GM18517 (cell line): Measurements from ENCODE around the gene RNU5D-1.
"Not testable (repeated sequence)": the region's sequence is repeated elsewhere in the genome, so short reads cannot be mapped to it uniquely, and the experiment has no call there.

Source experiments
- ATAC-seq: cut with Tn5 transposase; IDR thresholded peaks from one replicate; pipeline ENCODE4 v1.9.1; 2021; ENCODE audit warnings: mild to moderate bottlenecking, moderate library complexity; ENCODE audit not compliant: unreplicated experiment

Gene RNU5D-1

DNA sequence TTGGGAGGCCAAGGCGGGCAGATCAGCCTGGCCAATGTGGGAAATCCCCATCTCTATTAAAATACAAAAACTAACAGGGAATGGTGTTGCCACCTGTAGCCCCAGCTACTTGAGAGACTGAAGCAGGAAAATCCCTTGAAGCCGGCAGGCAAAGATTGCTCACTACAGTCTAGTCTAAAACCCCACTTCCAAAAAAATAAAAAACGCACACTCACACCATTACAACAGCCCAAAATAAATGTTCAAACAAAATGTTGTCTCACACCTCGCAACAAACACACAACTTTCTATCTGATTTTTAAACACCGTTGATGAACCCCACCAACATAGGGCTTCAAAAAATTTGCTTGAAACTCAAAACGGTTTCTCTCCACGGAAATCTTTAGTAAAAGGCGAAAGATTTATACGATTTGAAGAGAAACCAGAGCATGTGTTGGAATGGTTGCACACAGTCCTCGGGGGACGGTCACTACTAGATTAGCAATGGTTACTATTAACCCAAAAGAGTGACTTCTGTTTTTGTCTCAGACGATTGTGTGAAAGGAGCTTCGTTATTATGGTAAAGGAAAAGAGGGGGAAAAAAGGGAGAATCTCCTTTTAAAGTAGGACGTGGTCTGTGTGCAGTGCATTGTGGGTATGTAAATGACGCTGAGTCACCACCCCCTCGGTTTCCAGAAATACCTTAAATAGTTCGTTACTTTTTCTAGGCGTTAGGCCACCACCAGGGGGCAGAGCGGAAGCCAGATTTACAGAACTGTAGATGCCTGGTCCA lies at the start of gene RNU5D-1:
Gene RNU5D-1, minus strand, starts transcription at position 430 of the 772 bp plus-strand sequence.
- ATAC-seq, result peak; percentile 74

- ATAC-seq, result no peak
Measured at GRCh38 chr1:44780583-44781121, 49.7 kb upstream of the RNU5D-1 start.

GRCh38 chr1:44778705-44779576 lies 48.0 kb upstream of the RNU5D-1 start:
- ATAC-seq, result no peak

GRCh38 chr1:44777969-44778635 lies 47.1 kb upstream of the RNU5D-1 start:
- ATAC-seq, result no peak

DNA sequence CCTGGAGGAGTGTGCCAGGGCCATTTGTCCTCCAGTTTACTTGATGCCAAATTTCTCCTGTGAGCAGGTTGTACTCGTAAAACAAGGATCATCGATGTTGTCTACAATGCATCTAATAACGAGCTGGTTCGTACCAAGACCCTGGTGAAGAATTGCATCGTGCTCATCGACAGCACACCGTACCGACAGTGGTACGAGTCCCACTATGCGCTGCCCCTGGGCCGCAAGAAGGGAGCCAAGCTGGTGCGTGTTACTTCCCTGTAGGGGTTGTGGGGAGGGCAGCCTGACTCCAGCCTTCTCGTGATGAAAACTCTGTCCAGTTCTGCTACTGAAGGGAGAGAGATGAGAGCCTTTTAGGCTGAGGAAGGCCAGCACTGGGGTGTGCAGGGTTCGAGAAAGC lies 46.6 kb upstream of the RNU5D-1 start:
- no peak for ATAC-seq

GRCh38 chr1:44776730-44777068 lies 45.7 kb upstream of the RNU5D-1 start:
- ATAC-seq, result no peak

DNA sequence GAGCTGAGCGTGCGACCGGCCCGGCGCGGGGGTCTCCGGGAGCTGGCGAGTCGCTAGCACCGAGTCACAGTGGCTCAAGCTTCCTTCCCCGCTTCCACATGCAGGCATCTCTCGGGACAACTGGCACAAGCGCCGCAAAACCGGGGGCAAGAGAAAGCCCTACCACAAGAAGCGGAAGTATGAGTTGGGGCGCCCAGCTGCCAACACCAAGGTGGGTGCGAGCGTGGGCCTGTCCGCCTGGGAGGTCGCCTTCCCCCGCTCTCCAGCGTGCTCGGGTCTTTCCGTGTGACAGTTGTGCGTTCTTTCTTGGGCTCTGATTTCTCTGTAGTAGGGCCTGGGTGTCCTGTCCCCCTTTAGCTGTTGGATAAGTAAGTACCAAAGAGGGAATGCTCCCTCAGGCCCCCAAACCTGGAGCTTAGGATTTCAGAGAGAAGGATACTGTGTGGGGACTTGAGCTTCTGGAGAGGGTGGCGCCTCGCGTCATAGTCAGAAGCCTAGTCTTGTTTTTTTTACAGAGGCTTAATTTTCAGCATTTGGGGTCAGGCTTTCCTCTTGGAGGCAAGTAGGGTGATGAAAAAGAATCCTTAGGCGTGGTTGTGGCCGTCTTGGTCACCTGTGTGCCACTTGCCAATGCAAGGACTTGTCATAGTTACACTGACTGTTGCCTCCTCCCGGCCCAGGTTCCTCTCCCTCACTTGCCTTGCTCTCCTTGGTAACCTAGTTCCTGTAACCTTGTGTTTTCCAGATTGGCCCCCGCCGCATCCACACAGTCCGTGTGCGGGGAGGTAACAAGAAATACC lies 45.2 kb upstream of the RNU5D-1 start:
- peak; percentile 10 for ATAC-seq

DNA sequence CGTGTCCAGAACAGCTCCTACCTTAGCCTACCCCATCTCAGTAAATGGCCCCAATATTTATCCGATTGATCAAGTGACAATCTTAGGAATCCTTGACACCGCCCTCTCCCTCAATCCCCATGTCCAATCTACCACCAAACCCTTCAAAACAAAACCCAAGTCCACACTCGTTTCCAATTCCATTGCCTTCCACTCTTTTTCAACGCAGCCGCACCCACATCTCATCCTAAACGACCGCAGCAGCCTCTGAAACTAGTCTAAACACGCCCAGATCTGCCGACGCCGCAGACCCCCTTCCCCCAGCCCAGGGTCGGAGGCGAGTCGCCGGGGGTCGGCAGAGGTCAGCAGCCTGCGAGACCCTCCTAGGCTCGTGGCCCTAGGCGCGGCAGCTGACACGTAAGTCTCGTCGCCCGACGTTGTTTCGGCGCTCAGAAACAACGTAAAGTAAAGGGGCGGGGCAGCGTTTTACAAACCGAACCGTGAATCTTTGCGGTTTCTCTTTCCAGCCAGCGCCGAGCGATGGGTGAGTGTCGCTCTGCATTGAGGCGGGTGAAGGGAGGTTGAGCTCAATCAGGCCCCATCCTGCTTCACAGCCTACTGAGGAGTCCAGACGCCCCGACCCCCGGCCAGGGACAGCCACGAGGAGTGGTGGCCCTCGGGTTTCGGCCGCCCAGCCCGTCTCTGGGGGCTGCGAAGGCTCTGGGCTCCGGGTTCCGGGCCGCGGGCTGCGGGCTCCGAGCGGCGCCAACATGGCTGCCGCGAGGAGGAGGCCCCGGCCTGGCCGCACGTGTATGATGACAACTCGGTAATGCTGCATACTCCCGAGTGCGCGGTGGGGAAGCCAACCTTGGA lies 44.3 kb upstream of the RNU5D-1 start, which contains the start of gene RPS8:
Gene RPS8, plus strand, starts transcription at position 463 of the 852 bp plus-strand sequence. Its CDS starts 57 bp downstream, at position 520.
- peak; percentile 83 for ATAC-seq

DNA sequence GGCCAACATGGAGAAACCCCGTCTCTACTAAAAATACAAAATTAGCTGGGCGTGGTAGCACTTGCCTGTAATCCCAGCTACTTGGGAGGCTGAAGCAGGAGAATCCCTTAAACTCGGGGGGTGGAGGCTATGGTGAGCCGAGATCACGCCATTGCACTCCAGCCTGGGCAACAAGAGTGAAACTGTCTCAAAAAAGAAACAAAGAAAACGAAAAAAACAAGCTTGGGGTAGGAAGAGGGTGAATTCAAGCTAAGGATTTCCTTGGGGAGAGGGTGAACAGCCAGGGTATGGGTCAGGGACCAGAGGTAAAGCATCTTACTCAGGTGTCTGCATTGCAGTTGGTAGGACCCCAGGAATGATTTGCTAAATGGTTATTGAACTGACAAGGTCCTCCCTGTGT lies 35.5 kb upstream of the RNU5D-1 start:
- not testable (repeated sequence) for ATAC-seq

DNA sequence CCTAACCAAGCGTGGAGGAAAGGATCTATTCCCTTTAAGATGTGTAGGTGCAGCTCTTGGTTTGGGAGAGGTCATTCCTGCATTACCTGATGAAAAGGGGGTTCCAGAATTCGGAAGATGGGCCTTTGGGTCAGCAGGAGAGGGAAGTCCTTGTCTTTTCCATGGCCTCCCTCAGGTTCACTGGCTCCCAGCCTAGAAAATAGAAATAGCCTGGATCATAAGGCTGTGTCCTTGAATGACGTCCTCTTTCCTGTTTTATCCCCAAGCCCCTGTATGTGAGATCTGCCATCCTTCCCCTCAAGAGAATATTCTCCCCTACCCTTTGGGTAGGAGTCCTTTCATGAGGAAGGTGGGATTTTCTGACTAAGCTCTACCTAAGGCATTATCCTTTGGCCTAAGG lies 29.9 kb upstream of the RNU5D-1 start:
- ATAC-seq, result no peak

GRCh38 chr1:44759077-44759476 lies 28.1 kb upstream of the RNU5D-1 start:
- ATAC-seq, result no peak

GRCh38 chr1:44757420-44757819 lies 26.4 kb upstream of the RNU5D-1 start:
- no peak for ATAC-seq

DNA sequence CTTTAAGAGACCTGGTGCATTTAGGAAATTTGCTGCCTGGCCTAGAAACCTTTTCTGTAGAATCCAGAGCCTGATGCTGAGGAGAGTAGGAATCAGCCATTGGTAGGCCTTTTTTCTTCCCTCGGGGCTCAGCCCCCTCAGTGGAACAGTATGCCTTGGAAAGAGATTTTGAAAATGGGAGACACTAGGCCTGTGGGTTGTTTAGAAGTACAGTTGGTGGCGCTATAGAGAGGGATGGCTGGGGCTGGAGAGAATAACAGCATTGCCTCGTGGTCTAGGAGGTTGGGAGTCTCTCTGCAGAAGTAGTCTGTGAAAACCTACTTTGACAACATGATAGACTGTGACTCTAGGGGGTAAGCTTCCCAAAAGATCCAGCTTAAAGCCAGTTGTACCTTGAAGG lies 16.9 kb upstream of the RNU5D-1 start:
- ATAC-seq, result no peak

GRCh38 chr1:44743211-44743610 lies 12.2 kb upstream of the RNU5D-1 start:
- no peak for ATAC-seq

GRCh38 chr1:44740179-44740617 lies 9.2 kb upstream of the RNU5D-1 start:
- ATAC-seq, result no peak

GRCh38 chr1:44739307-44740178 lies 8.6 kb upstream of the RNU5D-1 start, which contains the start of gene KIF2C:
TSS of gene KIF2C (plus strand) at chr1:44739837. CDS start at chr1:44739933, 96 bp downstream.
- ATAC-seq, result peak; percentile 91

DNA sequence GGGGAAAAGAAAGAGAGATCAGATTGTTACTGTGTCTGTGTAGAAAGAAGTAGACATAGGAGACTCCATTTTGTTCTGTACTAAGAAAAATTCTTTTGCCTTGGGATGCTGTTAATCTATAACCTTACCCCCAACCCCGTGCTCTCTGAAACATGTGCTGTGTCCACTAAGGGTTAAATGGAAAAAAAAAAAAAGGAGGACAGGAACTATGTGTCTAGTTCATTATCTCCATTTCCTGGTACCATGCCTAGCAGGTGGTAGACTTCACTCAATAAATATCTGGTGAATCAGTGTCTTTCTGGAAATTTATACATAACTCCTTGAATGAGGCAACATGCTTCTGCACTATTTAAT lies 8.0 kb upstream of the RNU5D-1 start:
- ATAC-seq, result not testable (repeated sequence)

- no peak for ATAC-seq
Measured at GRCh38 chr1:44735992-44736391, 5.0 kb upstream of the RNU5D-1 start.
